ENCODE results near the gene ACADS.

The ACADS gene

DNA sequence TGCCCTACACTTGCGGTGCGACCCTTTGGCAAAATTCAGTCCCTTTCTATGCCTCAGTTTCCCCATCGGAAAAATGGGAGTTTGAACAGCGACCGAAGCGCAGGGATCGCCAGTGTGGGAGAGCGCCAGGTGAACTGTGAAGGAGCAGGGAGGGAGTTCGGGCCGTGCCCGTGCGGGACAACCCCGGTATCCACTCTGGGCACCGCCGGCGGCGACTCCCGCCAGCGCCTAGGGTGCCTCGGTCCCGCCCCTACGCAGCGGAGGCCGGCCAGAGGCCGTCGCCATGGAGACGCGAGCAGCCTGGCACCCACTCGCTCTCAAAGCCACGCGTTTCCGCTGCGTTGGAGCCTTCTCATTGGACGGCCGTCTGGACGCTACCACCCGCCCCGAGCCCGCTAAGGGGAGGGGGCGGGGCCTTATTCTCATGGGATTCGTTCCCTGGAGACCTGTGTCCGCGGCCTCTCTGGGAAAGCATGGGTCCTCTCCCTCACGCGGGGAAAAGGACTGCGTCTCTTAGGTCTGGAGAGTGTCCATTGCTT, 39.4 kb upstream of the ACADS start:
- H3K27ac ChIP-seq = peak overlapping the region; percentile 94
- ChIA-PET CTCF (interaction anchor here (0.5 to 0.6 kb wide), 3 partner anchors 36 to 322 kb away, joined by 3 to 4 read pairs (median 4); no protein-coding TSS in a partner anchor), POLR2A (ENCODE audit: low non-redundant PET) (no interaction called here)
- DNase-seq (ENCODE audit: low spot score) = peak; percentile 97
- TF ChIP-seq, protein P1, sequence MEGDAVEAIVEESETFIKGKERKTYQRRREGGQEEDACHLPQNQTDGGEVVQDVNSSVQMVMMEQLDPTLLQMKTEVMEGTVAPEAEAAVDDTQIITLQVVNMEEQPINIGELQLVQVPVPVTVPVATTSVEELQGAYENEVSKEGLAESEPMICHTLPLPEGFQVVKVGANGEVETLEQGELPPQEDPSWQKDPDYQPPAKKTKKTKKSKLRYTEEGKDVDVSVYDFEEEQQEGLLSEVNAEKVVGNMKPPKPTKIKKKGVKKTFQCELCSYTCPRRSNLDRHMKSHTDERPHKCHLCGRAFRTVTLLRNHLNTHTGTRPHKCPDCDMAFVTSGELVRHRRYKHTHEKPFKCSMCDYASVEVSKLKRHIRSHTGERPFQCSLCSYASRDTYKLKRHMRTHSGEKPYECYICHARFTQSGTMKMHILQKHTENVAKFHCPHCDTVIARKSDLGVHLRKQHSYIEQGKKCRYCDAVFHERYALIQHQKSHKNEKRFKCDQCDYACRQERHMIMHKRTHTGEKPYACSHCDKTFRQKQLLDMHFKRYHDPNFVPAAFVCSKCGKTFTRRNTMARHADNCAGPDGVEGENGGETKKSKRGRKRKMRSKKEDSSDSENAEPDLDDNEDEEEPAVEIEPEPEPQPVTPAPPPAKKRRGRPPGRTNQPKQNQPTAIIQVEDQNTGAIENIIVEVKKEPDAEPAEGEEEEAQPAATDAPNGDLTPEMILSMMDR (conservative IDR thresholded peaks at IDR 0.05; ENCODE audit: low read depth) = no peak

GRCh38 chr12:120686690-120687577, 38.7 kb upstream of the ACADS start, which contains the start of gene MLEC:
Gene MLEC, plus strand, starts transcription at chr12:120687149. Its CDS starts 148 bp downstream, at chr12:120687297.
- DNase-seq (ENCODE audit: low spot score) = peak; percentile 100
- TF ChIP-seq, protein P1 (conservative IDR thresholded peaks at IDR 0.05; ENCODE audit: low read depth) = no peak
- POLR2A ChIA-PET (ENCODE audit: low non-redundant PET) = no interaction called here
- CTCF ChIA-PET = interaction anchor here (0.5 to 0.6 kb wide), 4 partner anchors 37 to 322 kb away, joined by 3 to 4 read pairs (median 4); no protein-coding TSS in a partner anchor
- H3K27ac ChIP-seq = peak within 1 kb of the TSS; percentile 94

GRCh38 chr12:120687578-120688289, 37.9 kb upstream of the ACADS start:
- POLR2A ChIA-PET (ENCODE audit: low non-redundant PET) = no interaction called here
- TF ChIP-seq, protein P1 (conservative IDR thresholded peaks at IDR 0.05; ENCODE audit: low read depth) = no peak
- CTCF ChIA-PET = interaction anchor here (0.7 kb wide), 1 partner anchor 13 kb away, joined by 3 read pairs; no protein-coding TSS in a partner anchor
- peak; percentile 39 for DNase-seq (ENCODE audit: low spot score)
- H3K27ac ChIP-seq = peak overlapping the region; percentile 94

GRCh38 chr12:120688527-120689071, 37.0 kb upstream of the ACADS start:
- TF ChIP-seq, protein P1 (conservative IDR thresholded peaks at IDR 0.05; ENCODE audit: low read depth) = no peak
- ChIA-PET CTCF (interaction anchor here (0.7 kb wide), 1 partner anchor 12 kb away, joined by 3 read pairs; no protein-coding TSS in a partner anchor), POLR2A (ENCODE audit: low non-redundant PET) (no interaction called here)
- no peak overlapping the region for H3K27ac ChIP-seq
- DNase-seq (ENCODE audit: low spot score) = no peak

GRCh38 chr12:120689397-120690082, 36.1 kb upstream of the ACADS start:
- no peak overlapping the region for H3K27ac ChIP-seq
- ChIA-PET CTCF (no interaction called here), POLR2A (ENCODE audit: low non-redundant PET) (no interaction called here)
- TF ChIP-seq, protein P1 (conservative IDR thresholded peaks at IDR 0.05; ENCODE audit: low read depth) = no peak
- no peak for DNase-seq (ENCODE audit: low spot score)

Measured in RWPE1 (cell line).